Panc1 (cell line): ENCODE data around the gene ROS1.

Experiments used
- POLR2AphosphoS5 ChIP-seq: IDR thresholded peaks from 2 replicates; pipeline ENCODE4 v1.6.1; 2012; ENCODE audit warnings: mild to moderate bottlenecking, low read depth, low read length, moderate library complexity
- TF ChIP-seq, protein P1 (sequence below): fragments of 450-650 bp; IDR thresholded peaks from 2 replicates; pipeline ENCODE4 v1.5.1; 2017; ENCODE audit warnings: mild to moderate bottlenecking

DNA sequence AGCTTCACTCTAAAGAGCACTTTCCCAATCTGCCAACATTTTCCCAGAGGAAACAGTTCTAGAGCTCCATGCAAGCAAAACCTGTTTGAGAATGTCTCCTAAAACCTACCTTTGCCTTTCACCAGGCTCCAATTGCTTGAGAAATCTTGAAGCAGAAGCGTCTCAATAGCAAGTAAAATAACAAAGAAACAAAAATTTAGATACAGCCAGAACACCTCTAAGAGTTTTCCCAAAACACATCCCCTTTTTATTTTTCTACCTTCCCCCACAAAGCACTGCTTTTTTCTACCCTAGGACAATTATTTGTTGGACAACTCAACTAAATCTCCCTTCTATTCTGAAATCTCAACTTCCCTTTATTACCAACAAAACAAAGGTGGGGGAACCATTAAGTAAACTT lies 156.8 kb downstream of the ROS1 start:
- TF ChIP-seq, protein P1, sequence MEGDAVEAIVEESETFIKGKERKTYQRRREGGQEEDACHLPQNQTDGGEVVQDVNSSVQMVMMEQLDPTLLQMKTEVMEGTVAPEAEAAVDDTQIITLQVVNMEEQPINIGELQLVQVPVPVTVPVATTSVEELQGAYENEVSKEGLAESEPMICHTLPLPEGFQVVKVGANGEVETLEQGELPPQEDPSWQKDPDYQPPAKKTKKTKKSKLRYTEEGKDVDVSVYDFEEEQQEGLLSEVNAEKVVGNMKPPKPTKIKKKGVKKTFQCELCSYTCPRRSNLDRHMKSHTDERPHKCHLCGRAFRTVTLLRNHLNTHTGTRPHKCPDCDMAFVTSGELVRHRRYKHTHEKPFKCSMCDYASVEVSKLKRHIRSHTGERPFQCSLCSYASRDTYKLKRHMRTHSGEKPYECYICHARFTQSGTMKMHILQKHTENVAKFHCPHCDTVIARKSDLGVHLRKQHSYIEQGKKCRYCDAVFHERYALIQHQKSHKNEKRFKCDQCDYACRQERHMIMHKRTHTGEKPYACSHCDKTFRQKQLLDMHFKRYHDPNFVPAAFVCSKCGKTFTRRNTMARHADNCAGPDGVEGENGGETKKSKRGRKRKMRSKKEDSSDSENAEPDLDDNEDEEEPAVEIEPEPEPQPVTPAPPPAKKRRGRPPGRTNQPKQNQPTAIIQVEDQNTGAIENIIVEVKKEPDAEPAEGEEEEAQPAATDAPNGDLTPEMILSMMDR: no peak
- no peak for TF ChIP-seq POLR2AphosphoS5
